BJ (cell line): Measurements from ENCODE around the gene PDE4D. TPM values are rescaled to one million over a fixed set of nuclear protein-coding genes. Genes with fewer than 3 reads are reported as not detected.
A peak's percentile ranks its signal among the peaks of the same experiment; 100 is the strongest.

Source experiments
- CTCF ChIA-PET: fragments of 350-600 bp; formaldehyde crosslinking; extraction: SDS; loops from one replicate; lab custom pipeline; 2021; ENCODE audit warnings: antibody characterized with exemption, inconsistent platforms; lab: Yijun Ruan, JAX
- POLR2A ChIA-PET: fragments of 300-600 bp; sonication (Branson Sonifier 250); formaldehyde crosslinking; extraction: SDS; loops from one replicate; lab custom pipeline; 2021; ENCODE audit warnings: antibody characterized with exemption; lab: Charles Lee
- DNase-seq: peaks from one replicate; pipeline ENCODE4 v3.0.0-alpha.2; 2011; ENCODE audit warnings: low read depth
- H3K27me3 ChIP-seq: 2 replicates; pipeline ENCODE4 v1.6.0; 2011; ENCODE audit warnings: low read length; ENCODE audit not compliant: control insufficient read depth, insufficient read depth
- H3K36me3 ChIP-seq: 2 replicates; pipeline ENCODE4 v1.5.1; 2011; ENCODE audit warnings: low read length; ENCODE audit not compliant: control insufficient read depth, insufficient read depth
- H3K4me3 ChIP-seq: 2 replicates; pipeline ENCODE4 v1.5.1; 2011; ENCODE audit warnings: low read depth, mild to moderate bottlenecking, control low read depth, low read length
- CTCF ChIP-seq: IDR thresholded peaks from 2 replicates; pipeline ENCODE4 v1.5.1; 2011; ENCODE audit warnings: low read depth, mild to moderate bottlenecking, control low read depth, inconsistent platforms, low read length, moderate library complexity; ENCODE audit not compliant: insufficient read depth
- polyA plus RNA-seq: library from polyadenylated mRNA; depleted of rRNA; stranded (reverse); fragments of >200 nt; gene quantifications from 2 replicates; pipeline ENCODE4 v1.2.3, GENCODE V29; 2011

The PDE4D gene
- polyA plus RNA-seq, 1 experiment, result 2.8 TPM

DNA sequence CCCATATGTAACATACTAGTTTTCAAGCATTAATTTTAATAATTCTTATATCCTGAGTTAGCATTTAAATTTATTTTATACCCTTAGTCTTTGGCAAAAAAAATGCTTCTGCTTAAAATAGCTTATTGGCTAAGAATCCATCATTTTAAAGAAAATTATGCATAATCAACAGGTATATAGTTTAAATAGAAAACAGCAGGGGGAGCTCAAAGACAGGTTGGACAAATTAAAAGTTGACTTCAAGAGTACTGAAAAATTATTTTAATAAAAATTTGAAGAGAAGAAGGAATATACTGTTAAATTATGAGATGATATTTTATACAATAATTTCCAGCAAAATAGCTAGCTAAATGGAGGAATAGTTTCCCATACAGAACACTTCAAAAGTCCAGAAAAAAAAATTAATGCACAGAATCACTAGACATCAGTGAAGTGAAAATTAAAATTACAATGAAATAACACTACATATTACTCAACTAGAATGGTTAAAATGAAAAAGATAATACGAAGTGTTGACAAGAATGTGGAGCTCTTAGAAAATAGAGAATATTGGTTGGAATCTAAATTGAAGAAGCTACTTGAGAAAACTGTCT lies 387.1 kb downstream of the PDE4D start:
- no peak for DNase-seq
- POLR2A ChIA-PET, result no interaction called here

DNA sequence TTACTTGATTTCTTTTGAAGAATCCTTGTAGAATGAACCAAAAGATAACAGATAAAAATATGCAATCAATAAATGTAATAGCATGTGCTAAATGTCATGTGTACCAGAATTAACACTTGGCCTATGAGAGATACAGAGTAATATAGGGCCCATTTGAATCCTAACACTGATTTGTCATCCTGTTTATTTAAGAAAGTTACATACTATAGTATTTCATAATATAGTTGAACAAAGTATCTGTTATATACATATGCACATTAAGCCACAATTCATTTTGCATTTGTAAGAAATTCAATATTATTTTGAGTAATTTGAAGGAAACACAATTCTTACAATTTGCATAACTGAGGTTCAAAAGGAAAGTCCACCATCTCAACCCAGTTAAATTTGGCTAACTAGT lies 389.5 kb downstream of the PDE4D start:
- ChIA-PET POLR2A (no interaction called here), CTCF (interaction anchor here (0.6 to 5.4 kb wide), 6 partner anchors 13 to 290 kb away, joined by 3 to 40 read pairs (median 4); no protein-coding TSS in a partner anchor)

More for the DNA sequence above, 387.1 kb downstream of the PDE4D start:
- CTCF ChIA-PET, result interaction anchor here (0.7 to 5.4 kb wide), 17 partner anchors 9 to 294 kb away, joined by 3 to 40 read pairs (median 4); no protein-coding TSS in a partner anchor
- Histone ChIP-seq H3K4me3 (no peak overlapping the region), H3K36me3 (no peaks in the 10 kb centered on the region), H3K27me3 (no peaks in the 10 kb centered on the region)
- TF ChIP-seq CTCF, result peak; percentile 26; the same call in 1 of the 2 replicates

GRCh38 chr5:59503220-59503619 lies 390.3 kb downstream of the PDE4D start:
- Histone ChIP-seq H3K27me3 (no peaks in the 10 kb centered on the region), H3K36me3 (no peaks in the 10 kb centered on the region), H3K4me3 (no peak overlapping the region)
- DNase-seq, result no peak
- POLR2A ChIA-PET, result no interaction called here
- CTCF ChIA-PET, result interaction anchor here (4.7 kb wide), 1 partner anchor 171 kb away, joined by 37 read pairs; no protein-coding TSS in a partner anchor
- TF ChIP-seq CTCF, result no peak

More for the DNA sequence above, 389.5 kb downstream of the PDE4D start:
- Histone ChIP-seq H3K36me3 (no peaks in the 10 kb centered on the region), H3K4me3 (no peak overlapping the region), H3K27me3 (no peaks in the 10 kb centered on the region)
- no peak for TF ChIP-seq CTCF
- DNase-seq, result no peak

GRCh38 chr5:59501316-59501715 lies 392.2 kb downstream of the PDE4D start:
- TF ChIP-seq CTCF, result no peak
- DNase-seq, result no peak
- ChIA-PET CTCF (interaction anchor here (1.1 kb wide), 1 partner anchor 446 kb away, joined by 3 read pairs; no protein-coding TSS in a partner anchor), POLR2A (no interaction called here)
- Histone ChIP-seq H3K36me3 (no peaks in the 10 kb centered on the region), H3K4me3 (no peak overlapping the region), H3K27me3 (no peaks in the 10 kb centered on the region)

DNA sequence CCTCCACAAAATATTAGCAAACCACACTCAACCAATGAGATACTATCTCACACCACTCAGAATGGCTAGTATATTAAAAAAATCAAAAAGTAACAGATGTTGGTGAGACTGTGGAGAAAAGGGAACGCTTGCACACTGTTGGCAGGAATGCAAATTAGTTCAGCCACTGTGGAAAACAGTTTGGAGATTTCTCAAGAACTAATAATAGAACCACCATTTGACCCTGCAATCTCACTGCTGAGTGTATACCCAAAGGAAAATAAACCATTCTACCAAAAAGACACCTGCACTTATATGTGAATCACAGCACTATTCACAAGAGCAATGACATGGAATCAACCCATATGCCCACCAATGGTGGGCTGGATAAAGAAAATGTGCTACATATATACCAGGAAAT lies 393.5 kb downstream of the PDE4D start:
- no peak overlapping the region for H3K4me3 ChIP-seq
- H3K27me3 ChIP-seq, result no peaks in the 10 kb centered on the region
- TF ChIP-seq CTCF, result no peak
- no peaks in the 10 kb centered on the region for H3K36me3 ChIP-seq
- no peak for DNase-seq
- ChIA-PET POLR2A (no interaction called here), CTCF (interaction anchor here (1.1 kb wide), 1 partner anchor 119 kb away, joined by 3 read pairs; no protein-coding TSS in a partner anchor)
